ENCODE results near the gene ISM1.

The ISM1 gene

GRCh38 chr20:13299401-13299800 is 78.3 kb downstream of the ISM1 start:
- no peak overlapping the region for H3K27ac ChIP-seq (ENCODE audit: low read depth, low read length)
- no peaks in the 10 kb centered on the region for H3K9me3 ChIP-seq (ENCODE audit: control insufficient read depth, insufficient read depth, low read length)
- no peaks in the 10 kb centered on the region for H3K9me2 ChIP-seq (replicated peaks; ENCODE audit: control insufficient read depth, low read length)
- TF ChIP-seq, protein P1, sequence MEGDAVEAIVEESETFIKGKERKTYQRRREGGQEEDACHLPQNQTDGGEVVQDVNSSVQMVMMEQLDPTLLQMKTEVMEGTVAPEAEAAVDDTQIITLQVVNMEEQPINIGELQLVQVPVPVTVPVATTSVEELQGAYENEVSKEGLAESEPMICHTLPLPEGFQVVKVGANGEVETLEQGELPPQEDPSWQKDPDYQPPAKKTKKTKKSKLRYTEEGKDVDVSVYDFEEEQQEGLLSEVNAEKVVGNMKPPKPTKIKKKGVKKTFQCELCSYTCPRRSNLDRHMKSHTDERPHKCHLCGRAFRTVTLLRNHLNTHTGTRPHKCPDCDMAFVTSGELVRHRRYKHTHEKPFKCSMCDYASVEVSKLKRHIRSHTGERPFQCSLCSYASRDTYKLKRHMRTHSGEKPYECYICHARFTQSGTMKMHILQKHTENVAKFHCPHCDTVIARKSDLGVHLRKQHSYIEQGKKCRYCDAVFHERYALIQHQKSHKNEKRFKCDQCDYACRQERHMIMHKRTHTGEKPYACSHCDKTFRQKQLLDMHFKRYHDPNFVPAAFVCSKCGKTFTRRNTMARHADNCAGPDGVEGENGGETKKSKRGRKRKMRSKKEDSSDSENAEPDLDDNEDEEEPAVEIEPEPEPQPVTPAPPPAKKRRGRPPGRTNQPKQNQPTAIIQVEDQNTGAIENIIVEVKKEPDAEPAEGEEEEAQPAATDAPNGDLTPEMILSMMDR (IDR thresholded peaks at IDR 0.05; ENCODE audit: low read depth, low read length, poor library complexity, severe bottlenecking): no peak
- TF ChIP-seq EZH2phosphoT487 (IDR thresholded peaks at IDR 0.05; ENCODE audit: borderline replicate concordance, low read length): no peak
- H3F3A ChIP-seq (ENCODE audit: control insufficient read depth, insufficient read depth): no peaks in the 10 kb centered on the region
- no peaks in the 10 kb centered on the region for H4K20me1 ChIP-seq (ENCODE audit: control insufficient read depth, insufficient read depth, low read depth, low read length)
- H3K4me2 ChIP-seq (ENCODE audit: low read length): no peak overlapping the region
- no peaks in the 10 kb centered on the region for H3K4me1 ChIP-seq (ENCODE audit: control insufficient read depth, low read length)
- H3K4me3 ChIP-seq (ENCODE audit: low read length): no peak overlapping the region
- no peaks in the 10 kb centered on the region for H3K36me3 ChIP-seq (ENCODE audit: control insufficient read depth, low read length)
- no peaks in the 10 kb centered on the region for H3K27me3 ChIP-seq (ENCODE audit: control insufficient read depth, low read length)
- H3K79me2 ChIP-seq (ENCODE audit: control insufficient read depth, low read length): no peaks in the 10 kb centered on the region

DNA sequence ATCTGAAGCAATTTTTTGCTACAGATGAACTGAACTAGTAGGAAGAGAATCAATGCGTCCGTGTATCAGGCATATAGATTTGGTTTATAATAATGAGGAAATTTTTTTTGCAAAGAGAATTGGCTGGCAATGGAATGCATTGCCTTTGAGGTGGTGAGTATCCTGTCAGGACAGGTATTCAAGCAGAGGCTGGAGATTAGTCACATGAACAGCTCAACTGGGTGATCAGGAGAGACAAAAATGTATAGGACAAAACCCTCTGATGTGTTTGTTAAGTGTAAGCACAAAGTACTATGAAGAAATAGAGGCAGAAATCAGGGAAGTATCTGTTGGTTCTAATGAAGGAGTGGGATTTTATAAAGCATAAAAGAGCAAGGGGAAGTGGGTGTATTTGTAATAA is 80.5 kb downstream of the ISM1 start:
- H3K79me2 ChIP-seq (ENCODE audit: control insufficient read depth, low read length): no peaks in the 10 kb centered on the region
- TF ChIP-seq, protein P1 (IDR thresholded peaks at IDR 0.05; ENCODE audit: low read depth, low read length, poor library complexity, severe bottlenecking): no peak
- no peak for TF ChIP-seq EZH2phosphoT487 (IDR thresholded peaks at IDR 0.05; ENCODE audit: borderline replicate concordance, low read length)
- no peaks in the 10 kb centered on the region for H3K36me3 ChIP-seq (ENCODE audit: control insufficient read depth, low read length)
- H4K20me1 ChIP-seq (ENCODE audit: control insufficient read depth, insufficient read depth, low read depth, low read length): no peaks in the 10 kb centered on the region
- no peaks in the 10 kb centered on the region for H3K9me3 ChIP-seq (ENCODE audit: control insufficient read depth, insufficient read depth, low read length)
- H3K27me3 ChIP-seq (ENCODE audit: control insufficient read depth, low read length): no peaks in the 10 kb centered on the region
- no peak overlapping the region for H3K4me2 ChIP-seq (ENCODE audit: low read length)
- H3K9me2 ChIP-seq (replicated peaks; ENCODE audit: control insufficient read depth, low read length): no peaks in the 10 kb centered on the region
- H3K4me1 ChIP-seq (ENCODE audit: control insufficient read depth, low read length): no peaks in the 10 kb centered on the region
- H3K4me3 ChIP-seq (ENCODE audit: low read length): no peak overlapping the region
- no peaks in the 10 kb centered on the region for H3F3A ChIP-seq (ENCODE audit: control insufficient read depth, insufficient read depth)
- H3K27ac ChIP-seq (ENCODE audit: low read depth, low read length): no peak overlapping the region

DNA sequence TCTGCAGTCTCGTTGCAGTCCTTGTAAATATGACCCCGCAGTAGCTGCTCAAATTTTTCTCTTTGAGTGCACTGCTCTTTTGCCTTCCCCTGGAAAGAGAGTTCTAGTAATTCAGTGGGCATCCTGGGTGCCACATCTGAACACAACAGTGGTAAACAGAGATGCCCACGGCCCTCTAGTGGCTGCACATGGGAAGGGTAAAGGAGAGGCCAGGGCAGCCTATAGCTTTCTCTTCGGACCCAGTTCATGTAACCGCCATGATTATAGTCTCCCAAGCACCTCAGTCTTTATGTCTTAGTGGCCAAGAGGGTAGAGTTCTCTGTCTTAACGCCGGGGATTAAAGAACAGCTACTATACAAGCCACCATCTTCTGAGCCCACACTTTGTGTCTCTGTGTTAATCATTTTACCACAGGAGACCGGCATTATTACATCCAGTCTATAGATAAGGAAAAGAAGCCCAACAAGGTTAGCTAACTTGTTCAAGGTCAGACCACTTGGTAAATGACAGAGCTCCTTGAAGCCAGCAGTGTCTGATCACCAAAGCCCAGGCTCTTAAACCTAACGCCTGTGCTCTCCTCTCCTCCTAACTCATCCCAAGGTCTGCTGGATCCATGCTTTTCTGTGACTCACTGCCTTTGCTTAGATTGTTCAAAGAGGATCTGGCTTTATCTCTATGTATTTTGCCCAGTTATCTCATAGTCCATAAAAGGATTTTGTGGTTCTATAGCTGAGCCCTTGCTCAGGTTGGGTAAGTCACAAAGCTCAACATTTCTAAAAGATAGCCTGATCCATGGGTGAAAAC is 81.8 kb downstream of the ISM1 start:
- no peaks in the 10 kb centered on the region for H3K9me2 ChIP-seq (replicated peaks; ENCODE audit: control insufficient read depth, low read length)
- no peaks in the 10 kb centered on the region for H3F3A ChIP-seq (ENCODE audit: control insufficient read depth, insufficient read depth)
- no peaks in the 10 kb centered on the region for H3K36me3 ChIP-seq (ENCODE audit: control insufficient read depth, low read length)
- no peak overlapping the region for H3K4me3 ChIP-seq (ENCODE audit: low read length)
- H3K27ac ChIP-seq (ENCODE audit: low read depth, low read length): no peak overlapping the region
- H3K4me2 ChIP-seq (ENCODE audit: low read length): no peak overlapping the region
- no peaks in the 10 kb centered on the region for H3K79me2 ChIP-seq (ENCODE audit: control insufficient read depth, low read length)
- TF ChIP-seq EZH2phosphoT487 (IDR thresholded peaks at IDR 0.05; ENCODE audit: borderline replicate concordance, low read length): no peak
- TF ChIP-seq, protein P1 (IDR thresholded peaks at IDR 0.05; ENCODE audit: low read depth, low read length, poor library complexity, severe bottlenecking): peak; percentile 77
- H3K9me3 ChIP-seq (ENCODE audit: control insufficient read depth, insufficient read depth, low read length): no peaks in the 10 kb centered on the region
- H3K27me3 ChIP-seq (ENCODE audit: control insufficient read depth, low read length): no peaks in the 10 kb centered on the region
- H4K20me1 ChIP-seq (ENCODE audit: control insufficient read depth, insufficient read depth, low read depth, low read length): no peaks in the 10 kb centered on the region
- no peaks in the 10 kb centered on the region for H3K4me1 ChIP-seq (ENCODE audit: control insufficient read depth, low read length)

Data from DOHH2 (cell line).